ENCODE data around the gene ENOSF1. TPM values are rescaled to one million over a fixed set of nuclear protein-coding genes. Genes with fewer than 3 reads are reported as not detected.

ENOSF1 gene
- total RNA-seq, 2 experiments from 2014 or later = 37.8 to 40.1 TPM

GRCh38 chr18:627231-627630 lies 85.2 kb downstream of the ENOSF1 start:
- Histone ChIP-seq H3K27me3 (ENCODE audit: control insufficient read depth in 1 of 2, insufficient read depth in 2 of 2, low read length in 2 of 2) (no peaks in the 10 kb centered on the region), H3K4me1 (ENCODE audit: insufficient read depth, low read length) (no peaks in the 10 kb centered on the region), H3K9me3 (ENCODE audit: control insufficient read depth in 1 of 2, insufficient read depth in 1 of 2, low read length in 2 of 2) (no peaks in the 10 kb centered on the region), H3K4me3 (ENCODE audit: low read length) (no peak overlapping the region), H3K27ac (ENCODE audit: low read depth in 1 of 2, low read length in 2 of 2) (no peak overlapping the region), H3K36me3 (ENCODE audit: insufficient read depth, low read length) (no peaks in the 10 kb centered on the region)
- ATAC-seq (ENCODE audit: poor library complexity) (no peak), DNase-seq (no peak)
- ChIA-PET POLR2A (no interaction called here), CTCF (no interaction called here)
- intact Hi-C loops (cut with DNase I, micrococcal nuclease) = no loop called here
- no peaks in the 10 kb centered on the region for H3K4me1 Mint-ChIP-seq (ENCODE audit: low read depth)
- H3K4me3 Mint-ChIP-seq = no peak overlapping the region
- no peaks in the 10 kb centered on the region for H3K36me3 Mint-ChIP-seq (ENCODE audit: low read depth)
- no peak for TF ChIP-seq CTCF (IDR thresholded peaks at IDR 0.05)
- no peaks in the 10 kb centered on the region for H3K9me3 Mint-ChIP-seq
- peaks cover 12% of the 10 kb centered on the region for H3K27me3 Mint-ChIP-seq
- H3K27ac Mint-ChIP-seq = no peak overlapping the region

- Histone ChIP-seq H3K9me3 (ENCODE audit: control insufficient read depth in 1 of 2, insufficient read depth in 1 of 2, low read length in 2 of 2) (no peaks in the 10 kb centered on the region), H3K4me1 (ENCODE audit: insufficient read depth, low read length) (no peaks in the 10 kb centered on the region), H3K27ac (ENCODE audit: low read depth in 1 of 2, low read length in 2 of 2) (no peak overlapping the region), H3K36me3 (ENCODE audit: insufficient read depth, low read length) (no peaks in the 10 kb centered on the region), H3K27me3 (ENCODE audit: control insufficient read depth in 1 of 2, insufficient read depth in 2 of 2, low read length in 2 of 2) (peaks cover 0 to 5% of the 10 kb centered on the region in 2 experiments), H3K4me3 (ENCODE audit: low read length) (no peak overlapping the region)
- Mint-ChIP-seq H3K36me3 (ENCODE audit: low read depth) (no peaks in the 10 kb centered on the region), H3K4me3 (no peak overlapping the region), H3K4me1 (ENCODE audit: low read depth) (no peaks in the 10 kb centered on the region), H3K27ac (no peak overlapping the region), H3K9me3 (no peaks in the 10 kb centered on the region), H3K27me3 (peaks cover 14% of the 10 kb centered on the region)
- CTCF ChIA-PET = interaction anchor here (0.7 to 2.0 kb wide), 4 partner anchors 89 to 261 kb away, joined by 3 to 14 read pairs (median 8); partner anchors contain the start of gene ENOSF1
- ATAC-seq (ENCODE audit: poor library complexity) (peak; percentile 73), DNase-seq (peak; percentile 23 to 74 (median 44))
- POLR2A ChIA-PET = interaction anchor here (1.5 kb wide), 1 partner anchor 207 kb away, joined by 7 read pairs; no protein-coding TSS in a partner anchor
- intact Hi-C loops (cut with DNase I, micrococcal nuclease) = loop anchor here (2.0 to 5.0 kb wide), 4 partner anchors 88 to 215 kb away; partner anchors contain the start of gene ENOSF1 (in 1 of the 2)
- peak; percentile 70 for TF ChIP-seq CTCF (IDR thresholded peaks at IDR 0.05)
Observed at GRCh38 chr18:623761-624620, 88.4 kb downstream of the ENOSF1 start.

GRCh38 chr18:622289-622688 lies 90.1 kb downstream of the ENOSF1 start:
- no peaks in the 10 kb centered on the region for H3K4me1 Mint-ChIP-seq (ENCODE audit: low read depth)
- ChIA-PET POLR2A (no interaction called here), CTCF (no interaction called here)
- H3K27me3 ChIP-seq (ENCODE audit: control insufficient read depth in 1 of 2, insufficient read depth in 2 of 2, low read length in 2 of 2) = peaks cover 0 to 5% of the 10 kb centered on the region in 2 experiments
- no peaks in the 10 kb centered on the region for H3K36me3 ChIP-seq (ENCODE audit: insufficient read depth, low read length)
- DNase-seq (no peak), ATAC-seq (ENCODE audit: poor library complexity) (no peak)
- no peak overlapping the region for H3K27ac Mint-ChIP-seq
- no peak overlapping the region for H3K4me3 Mint-ChIP-seq
- H3K27me3 Mint-ChIP-seq = peaks cover 12% of the 10 kb centered on the region
- H3K9me3 Mint-ChIP-seq = no peaks in the 10 kb centered on the region
- no peak for TF ChIP-seq CTCF (IDR thresholded peaks at IDR 0.05)
- H3K9me3 ChIP-seq (ENCODE audit: control insufficient read depth in 1 of 2, insufficient read depth in 1 of 2, low read length in 2 of 2) = no peaks in the 10 kb centered on the region
- H3K4me3 ChIP-seq (ENCODE audit: low read length) = no peak overlapping the region
- intact Hi-C loops (cut with DNase I, micrococcal nuclease) = loop anchor here (2.0 to 5.0 kb wide), 3 partner anchors 90 to 217 kb away; partner anchors contain the start of gene ENOSF1 (in 1 of the 2)
- no peaks in the 10 kb centered on the region for H3K4me1 ChIP-seq (ENCODE audit: insufficient read depth, low read length)
- no peaks in the 10 kb centered on the region for H3K36me3 Mint-ChIP-seq (ENCODE audit: low read depth)
- H3K27ac ChIP-seq (ENCODE audit: low read depth in 1 of 2, low read length in 2 of 2) = no peak overlapping the region
